GM21526 (cell line): Measurements from ENCODE around the gene C19orf44.
A peak's percentile ranks its signal among the peaks of the same experiment; 100 is the strongest.
"Not testable (repeated sequence)": the region's sequence is repeated elsewhere in the genome, so short reads cannot be mapped to it uniquely, and the experiment has no call there.

Experiments
- ATAC-seq: cut with Tn5 transposase; IDR thresholded peaks from one replicate; pipeline ENCODE4 v1.9.1; 2021; ENCODE audit warnings: moderate library complexity; ENCODE audit not compliant: unreplicated experiment, low FRiP score

Gene C19orf44

GRCh38 chr19:16466802-16467427, 29.3 kb upstream of the C19orf44 start:
- not testable (repeated sequence) for ATAC-seq

- no peak for ATAC-seq
Observed at GRCh38 chr19:16467581-16467980, 28.6 kb upstream of the C19orf44 start.

DNA sequence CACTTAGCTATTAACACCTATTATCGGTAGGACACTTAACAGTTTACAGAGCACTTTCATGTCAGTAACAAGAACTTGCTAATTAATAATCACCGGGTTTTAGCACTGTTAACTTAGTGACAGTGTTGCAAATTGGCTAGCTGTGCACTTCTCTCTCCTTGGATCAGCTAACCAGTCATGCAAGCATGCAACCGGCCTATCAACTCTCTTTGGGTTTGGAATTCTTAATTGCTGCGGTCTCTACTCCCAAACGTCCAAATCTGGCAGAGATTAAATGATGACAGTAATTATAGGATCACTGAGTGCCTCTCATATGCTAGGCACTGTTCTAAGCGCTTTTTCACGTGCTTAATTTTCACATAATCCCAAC, 25.7 kb upstream of the C19orf44 start:
- ATAC-seq = no peak

DNA sequence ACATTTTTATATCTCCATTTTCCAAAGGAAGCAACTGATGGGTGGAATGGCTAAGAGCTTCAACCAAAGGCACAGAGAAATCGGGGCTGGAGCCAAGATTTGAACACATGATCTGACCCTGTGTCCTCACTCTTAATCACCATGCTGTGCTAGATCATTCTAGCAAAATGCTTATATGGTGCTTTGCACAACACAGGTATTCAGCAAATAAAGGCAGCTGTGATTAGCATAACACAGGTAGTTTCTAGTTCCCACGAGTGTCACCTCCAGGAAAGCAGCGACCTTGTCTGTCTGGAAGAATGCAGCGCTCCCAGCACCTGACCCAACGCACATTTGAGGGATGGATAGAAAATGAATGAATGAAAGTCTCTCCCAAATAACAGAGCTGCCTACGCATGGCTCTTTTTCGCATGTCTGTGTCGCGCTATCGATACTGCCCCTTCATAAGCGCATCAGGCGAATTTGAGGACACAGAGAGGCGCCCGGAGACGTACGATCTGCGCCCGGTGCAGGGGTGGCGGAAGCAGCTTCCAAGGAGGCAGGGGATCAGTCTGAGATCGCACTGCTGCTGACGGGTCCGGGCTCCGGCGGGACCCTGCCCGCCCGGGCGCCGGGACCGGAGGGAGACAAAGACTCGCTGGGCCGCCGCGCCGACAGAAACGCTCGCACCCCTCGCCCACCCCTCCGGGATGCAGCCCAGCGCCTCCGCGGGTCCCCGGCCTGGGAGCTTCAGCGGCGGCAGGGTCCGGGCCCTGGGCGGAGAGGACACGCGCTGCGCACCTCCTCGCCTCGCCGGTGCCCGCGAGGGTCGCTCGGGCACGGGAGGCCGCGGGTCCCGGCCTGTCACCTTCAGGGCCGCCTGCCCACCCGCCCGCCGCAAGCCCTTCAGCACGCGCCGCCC, 25.0 kb upstream of the C19orf44 start:
- ATAC-seq = peak; percentile 29

GRCh38 chr19:16472559-16472899, 23.7 kb upstream of the C19orf44 start:
- ATAC-seq = not testable (repeated sequence)

DNA sequence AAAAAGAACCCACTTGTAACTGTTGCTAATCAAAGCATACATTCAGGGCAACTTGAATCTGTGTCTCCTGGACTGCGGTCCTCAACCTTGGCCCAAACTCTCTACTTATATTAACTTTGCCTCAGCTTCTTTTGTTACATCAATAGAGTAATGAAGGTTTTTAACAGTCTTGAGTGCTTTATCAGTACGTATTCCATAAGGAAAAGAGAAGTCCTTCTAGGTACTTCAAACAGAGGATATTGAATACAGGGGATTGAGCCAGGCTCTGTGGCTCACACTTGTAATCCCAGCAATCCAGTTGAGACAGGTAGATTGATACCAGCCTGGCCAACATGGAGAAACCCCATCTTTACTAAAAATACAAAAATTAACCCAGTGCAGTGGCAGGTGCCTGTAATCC, 23.2 kb upstream of the C19orf44 start:
- ATAC-seq = no peak

DNA sequence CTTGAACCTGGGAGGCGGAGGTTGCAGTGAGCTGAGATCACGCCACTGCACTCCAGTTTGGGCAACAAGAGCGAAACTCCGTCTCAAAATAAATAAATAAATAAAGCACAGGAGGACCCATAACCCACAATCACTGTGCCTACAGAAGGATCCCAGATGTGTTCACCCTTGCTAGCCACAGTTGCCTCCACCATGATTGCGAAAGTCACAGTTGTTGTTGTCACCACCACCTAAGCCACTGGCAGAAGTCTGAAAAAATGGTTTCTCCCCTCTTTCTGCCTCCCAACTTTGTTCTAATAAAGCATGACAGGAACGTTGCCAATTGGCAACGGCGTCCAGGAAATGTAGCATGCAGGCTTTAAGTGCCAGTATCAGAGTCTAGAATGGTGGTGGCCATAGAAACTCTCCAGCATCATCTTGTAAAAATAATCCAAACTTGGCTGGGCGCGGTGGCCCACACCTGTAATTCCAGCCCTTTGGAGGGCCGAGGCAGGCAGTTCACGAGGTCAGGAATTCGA, 22.3 kb upstream of the C19orf44 start:
- ATAC-seq = no peak

GRCh38 chr19:16476401-16476800, 19.8 kb upstream of the C19orf44 start:
- ATAC-seq = no peak

GRCh38 chr19:16477311-16477710, 18.9 kb upstream of the C19orf44 start:
- no peak for ATAC-seq

DNA sequence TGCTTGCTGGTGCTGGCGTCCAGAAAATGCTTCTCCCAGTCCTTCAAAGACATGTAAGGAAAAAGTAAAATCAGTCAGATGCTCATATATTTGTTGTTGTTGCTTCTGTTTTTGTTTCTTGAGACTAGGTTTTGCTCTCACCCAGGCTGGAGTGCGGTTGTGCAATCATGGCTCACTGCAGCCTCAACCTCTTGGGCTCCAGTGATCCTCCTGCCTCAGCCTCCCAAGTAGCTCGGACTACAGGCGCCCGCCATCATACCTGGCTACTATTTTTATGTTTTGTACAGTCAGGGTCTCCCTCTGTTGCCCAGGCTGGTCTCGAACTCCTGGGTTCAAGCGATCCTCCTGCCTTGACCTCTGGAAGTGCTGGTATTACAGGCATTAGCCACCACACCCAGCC, 13.4 kb upstream of the C19orf44 start:
- no peak for ATAC-seq

GRCh38 chr19:16486476-16486875, 9.7 kb upstream of the C19orf44 start:
- ATAC-seq = not testable (repeated sequence)

- no peak for ATAC-seq
Observed at GRCh38 chr19:16496613-16496983, 404 bp downstream of the C19orf44 start.

DNA sequence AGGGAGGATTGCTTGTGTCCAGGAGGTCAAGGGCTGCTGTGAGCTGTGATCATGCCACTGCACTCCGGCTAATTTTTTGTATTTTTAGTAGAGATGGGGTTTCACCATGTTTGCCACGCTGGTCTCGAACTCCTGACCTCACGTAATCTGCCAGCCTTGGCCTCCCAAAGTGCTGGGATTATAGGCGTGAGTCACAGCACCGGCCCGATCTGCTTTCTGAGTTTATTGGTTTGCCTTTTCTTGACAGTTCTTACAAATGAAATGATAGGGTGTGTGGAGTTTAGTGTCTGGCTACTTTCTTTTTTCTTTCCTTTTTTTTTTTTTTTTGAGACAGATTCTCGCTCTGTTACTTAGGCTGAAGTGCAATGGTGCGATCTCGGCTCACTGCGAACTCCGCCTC, 848 bp downstream of the C19orf44 start:
- ATAC-seq = no peak

GRCh38 chr19:16497837-16498236, 1.6 kb downstream of the C19orf44 start:
- no peak for ATAC-seq

DNA sequence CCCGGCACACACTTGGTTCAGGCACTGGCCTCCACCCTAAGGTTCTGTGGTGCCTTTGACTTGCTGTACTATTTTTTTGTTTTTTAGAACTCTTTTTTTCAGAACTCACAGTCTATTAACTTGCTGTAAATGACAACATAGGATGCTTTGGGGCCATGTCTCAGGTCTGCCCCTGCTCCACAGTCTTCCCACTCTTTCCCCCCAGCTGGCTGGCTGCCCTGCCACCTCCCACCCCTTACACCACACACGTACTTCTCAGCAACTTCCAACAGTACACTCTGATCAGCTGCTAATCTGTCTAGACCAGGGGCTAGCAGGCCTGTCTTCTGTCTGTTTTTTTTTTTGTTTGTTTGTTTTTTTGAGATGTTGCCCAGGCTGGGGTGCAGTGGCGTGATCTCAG, 8.1 kb downstream of the C19orf44 start:
- ATAC-seq = no peak

DNA sequence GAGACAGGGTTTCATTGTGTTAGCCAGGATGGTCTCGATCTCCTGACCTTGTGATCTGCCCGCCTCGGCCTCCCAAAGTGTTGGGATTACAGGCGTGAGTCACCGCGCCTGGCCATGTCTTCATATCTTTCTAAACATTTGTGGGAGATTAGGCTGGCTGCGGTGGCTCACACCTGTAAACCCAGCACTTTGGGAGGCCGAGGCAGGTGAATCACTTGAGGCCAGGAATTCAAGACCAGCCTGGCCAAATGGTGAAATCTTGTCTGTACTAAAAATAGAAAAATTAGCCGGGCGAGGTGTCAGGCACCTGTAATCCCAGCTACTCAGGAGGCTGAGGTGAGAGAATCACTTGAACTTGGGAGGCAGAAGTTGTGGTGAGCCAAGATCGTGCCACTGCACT, 10.0 kb downstream of the C19orf44 start:
- ATAC-seq = not testable (repeated sequence)

- ATAC-seq = no peak
Observed at GRCh38 chr19:16506961-16507360, 10.8 kb downstream of the C19orf44 start.

DNA sequence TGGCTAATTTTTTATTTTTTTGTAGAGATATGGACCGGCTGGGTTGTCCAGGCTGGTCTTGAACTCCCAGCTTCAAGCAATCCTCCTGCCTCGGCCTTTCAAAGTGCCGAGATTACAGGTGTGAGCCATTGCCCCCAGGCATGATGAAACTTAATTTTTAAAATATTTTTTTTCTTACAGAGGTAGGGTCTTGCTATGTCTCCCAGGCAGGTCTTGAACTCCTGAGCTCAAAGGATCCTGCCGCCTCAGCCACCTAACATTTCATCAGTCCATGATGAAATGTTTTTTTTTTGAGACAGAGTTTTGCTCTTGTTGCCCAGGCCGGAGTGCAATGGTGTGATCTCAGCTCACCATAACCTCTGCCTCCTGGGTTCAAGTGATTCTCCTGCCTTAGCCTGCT, 12.4 kb downstream of the C19orf44 start:
- no peak for ATAC-seq

DNA sequence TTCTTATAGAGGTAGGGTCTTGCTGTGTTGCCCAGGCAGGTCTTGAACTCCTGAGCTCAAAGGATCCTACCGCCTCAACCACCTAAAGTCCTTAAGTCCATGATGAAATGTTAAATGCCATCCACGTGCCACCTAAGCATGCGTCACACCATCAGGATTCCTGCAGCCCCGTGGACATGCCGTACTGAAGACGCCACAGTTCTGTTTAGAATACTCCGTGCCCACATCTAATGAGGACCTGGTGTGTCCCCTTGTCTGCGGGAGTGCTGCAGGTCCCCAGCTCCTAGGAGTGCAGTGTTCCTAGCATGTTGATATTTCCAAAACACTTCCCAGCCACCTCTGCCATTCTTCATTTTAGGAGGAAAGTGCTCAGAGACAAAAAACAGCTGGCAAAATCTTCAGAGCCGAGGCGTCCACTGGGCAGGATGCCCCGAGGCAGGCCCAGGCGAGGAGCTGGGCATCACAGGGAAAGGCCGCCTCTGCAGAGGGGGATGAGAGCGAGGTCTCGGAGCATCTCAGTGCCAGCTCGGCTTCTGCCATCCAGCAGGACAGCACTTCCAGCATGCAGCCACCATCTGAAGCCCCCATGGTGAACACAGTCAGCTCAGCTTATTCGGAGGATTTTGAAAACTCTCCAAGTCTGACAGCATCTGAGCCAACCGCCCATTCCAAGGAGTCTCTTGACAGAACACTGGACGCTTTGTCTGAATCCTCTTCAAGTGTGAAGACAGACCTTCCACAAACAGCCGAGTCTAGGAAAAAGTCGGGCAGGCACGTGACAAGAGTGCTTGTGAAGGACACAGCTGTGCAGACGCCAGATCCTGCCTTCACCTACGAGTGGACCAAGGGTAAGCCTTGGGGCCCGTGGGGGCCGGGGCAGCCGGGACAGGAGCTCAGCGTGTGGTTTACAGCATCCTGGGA, 13.2 kb downstream of the C19orf44 start:
- ATAC-seq = no peak

DNA sequence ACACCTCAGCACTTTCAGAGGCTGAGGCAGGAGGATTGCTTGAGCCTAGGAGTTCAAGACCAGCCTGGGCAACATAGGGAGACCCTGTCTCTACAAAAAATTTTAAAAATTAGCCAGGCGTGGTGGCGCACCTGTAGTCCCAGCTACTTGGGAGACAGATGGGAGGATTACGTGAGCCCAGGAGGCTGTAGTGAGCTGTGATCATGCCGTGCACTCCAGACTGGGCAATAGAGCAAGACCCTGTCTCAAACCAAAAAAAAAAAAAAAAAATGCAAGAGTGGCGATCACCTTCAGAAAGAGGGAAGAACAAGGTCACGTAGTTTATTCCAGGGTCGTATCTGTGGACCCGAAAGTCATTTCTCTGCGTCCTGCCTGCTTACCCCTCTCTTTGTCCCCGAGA, 16.4 kb downstream of the C19orf44 start:
- not testable (repeated sequence) for ATAC-seq
